Suppressor macrophage (primary cell): Measurements from ENCODE around the gene GNGT2.
A peak's percentile ranks its signal among the peaks of the same experiment; 100 is the strongest.

Experiments used
- DNase-seq, 4 experiments: peaks; one replicate each; pipeline ENCODE4 v3.0.0-alpha.2; 2020 to 2022
- total RNA-seq, 17 experiments: gene quantifications; one replicate each; lab custom pipeline; 2026; ENCODE audit warnings: mixed read lengths in 6 of 17, inconsistent platforms in 3 of 17; lab: John Stamatoyannopoulos, UW

GNGT2 gene
- total RNA-seq, result 2.1 to 8.0 (median 3.7) reads per million in 17 experiments

DNA sequence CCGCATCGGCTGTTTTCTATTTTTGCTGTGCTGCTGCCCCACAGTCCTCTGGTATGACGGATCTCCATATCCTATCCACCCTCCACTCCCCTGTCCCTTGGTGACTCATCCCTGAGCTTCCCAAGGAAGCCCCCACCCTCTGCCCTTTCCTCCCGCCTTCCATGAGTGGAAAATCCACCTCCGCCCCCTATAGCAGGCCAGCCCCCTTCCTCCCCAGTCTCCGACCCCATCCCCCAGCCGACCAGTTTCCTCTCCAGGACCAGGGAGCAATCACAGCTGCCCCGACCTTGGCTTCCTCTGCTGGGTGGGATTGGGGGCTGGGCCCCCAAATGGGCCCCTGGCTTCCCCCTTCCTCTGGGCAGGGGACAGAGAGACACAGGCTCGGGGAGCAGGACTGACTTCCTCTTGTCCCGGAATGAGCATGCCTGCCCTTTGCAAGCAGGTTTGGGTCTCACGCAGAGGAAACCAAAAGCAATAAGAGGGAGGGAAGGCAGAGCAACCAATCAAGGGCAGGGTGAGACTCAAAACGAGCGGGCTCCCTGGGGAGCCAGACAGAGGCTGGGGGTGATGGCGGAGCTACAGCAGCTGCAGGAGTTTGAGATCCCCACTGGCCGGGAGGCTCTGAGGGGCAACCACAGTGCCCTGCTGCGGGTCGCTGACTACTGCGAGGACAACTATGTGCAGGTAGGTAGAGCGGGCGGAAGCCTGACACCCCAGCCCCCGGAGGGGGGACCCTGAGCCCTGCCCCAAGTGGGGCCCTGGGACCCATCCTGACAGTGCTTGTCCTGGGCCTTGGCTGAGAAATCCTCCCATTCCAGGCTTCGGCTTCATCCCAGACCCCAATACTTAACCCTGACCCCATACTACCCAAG is at the start of gene GNGT2, which contains the start of gene ABI3:
Gene GNGT2, minus strand, starts transcription at position 417 of the 872 bp plus-strand sequence. CDS start 3,152 bp downstream, outside the sequence.
Gene ABI3, plus strand, starts transcription at position 550 of the 872 bp plus-strand sequence. Its CDS starts 18 bp downstream, at position 568.
- peak; percentile 72 to 86 (median 80) for DNase-seq

- no peak for DNase-seq
Observed at GRCh38 chr17:49259663-49260010, 49.3 kb upstream of the GNGT2 start.

DNA sequence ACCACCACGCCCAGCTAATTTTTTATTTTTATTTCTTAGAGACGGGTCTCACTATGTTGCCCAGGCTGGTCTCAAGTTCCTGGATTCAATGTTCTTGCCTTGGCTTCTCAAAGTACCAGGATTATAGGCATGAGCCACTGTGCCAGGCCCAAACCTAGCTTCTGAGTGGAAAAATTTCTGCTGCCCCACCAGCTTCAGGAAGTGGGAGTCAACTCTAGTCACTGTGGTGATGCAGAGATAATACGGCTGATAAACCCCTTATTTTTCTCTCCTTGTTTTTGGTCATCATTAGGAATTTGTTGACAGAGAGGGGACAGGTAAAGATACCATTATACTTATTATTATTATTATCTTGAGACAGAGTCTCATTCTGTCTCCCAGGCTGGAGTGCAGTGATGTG is 48.0 kb upstream of the GNGT2 start:
- no peak for DNase-seq

DNA sequence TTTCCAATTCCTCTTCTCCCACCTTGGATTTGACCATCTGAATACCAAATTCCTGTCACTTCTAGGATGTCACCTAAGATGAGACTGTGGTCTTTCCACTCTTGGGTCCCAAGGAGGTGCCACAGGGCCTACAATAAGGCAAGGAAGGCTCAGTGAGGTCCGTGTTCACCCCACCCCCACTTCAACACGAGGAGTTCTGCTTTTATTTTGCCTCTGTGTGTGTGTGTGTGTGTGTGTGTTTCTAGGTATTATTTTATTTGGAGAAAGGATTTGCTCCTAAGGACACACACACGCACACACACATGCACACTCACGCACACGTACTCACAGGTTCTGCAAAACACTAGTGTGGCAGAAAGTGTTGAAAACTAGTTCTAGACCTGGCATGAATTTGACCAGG is 44.8 kb upstream of the GNGT2 start:
- DNase-seq, result peak in 2 of 4 experiments; percentile 42 to 60

GRCh38 chr17:49254066-49254465 is 43.7 kb upstream of the GNGT2 start:
- DNase-seq, result no peak

- peak; percentile 71 to 89 (median 86) for DNase-seq
Observed at GRCh38 chr17:49252148-49252695, 41.8 kb upstream of the GNGT2 start.

DNA sequence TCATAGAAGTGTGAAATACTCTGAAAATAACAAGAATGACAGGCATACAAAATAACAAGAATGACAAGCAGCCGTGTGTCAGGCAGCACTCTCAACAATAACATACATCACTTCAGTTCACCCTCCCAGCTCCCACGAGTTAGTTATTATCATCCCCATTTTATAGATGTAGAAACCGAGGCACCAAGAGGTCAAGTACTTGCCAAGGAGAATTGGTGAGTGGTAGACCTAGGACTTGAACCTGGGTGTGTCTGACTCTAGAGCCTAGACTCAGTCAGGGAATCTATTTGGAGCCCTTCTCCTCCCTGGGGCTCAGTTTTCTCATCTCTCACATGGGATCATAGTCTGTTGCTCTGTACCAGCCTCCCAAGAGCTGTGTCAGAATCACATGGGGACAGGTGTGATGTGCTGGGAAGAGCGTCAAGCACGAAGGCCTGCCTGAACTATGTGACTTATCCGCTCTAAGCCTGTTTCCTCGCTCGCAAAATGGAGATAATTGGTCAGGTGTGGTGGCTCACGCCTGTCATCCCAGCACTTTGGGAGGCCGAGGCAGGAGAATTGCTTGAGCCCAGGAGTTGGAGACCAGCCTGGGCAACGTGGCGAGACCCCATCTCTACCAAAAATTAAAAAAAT is 39.6 kb upstream of the GNGT2 start:
- DNase-seq, result no peak

- no peak for DNase-seq
Observed at GRCh38 chr17:49249292-49249794, 39.0 kb upstream of the GNGT2 start.

GRCh38 chr17:49247944-49248343 is 37.6 kb upstream of the GNGT2 start:
- no peak for DNase-seq

- no peak for DNase-seq
Observed at GRCh38 chr17:49244839-49245238, 34.5 kb upstream of the GNGT2 start.

DNA sequence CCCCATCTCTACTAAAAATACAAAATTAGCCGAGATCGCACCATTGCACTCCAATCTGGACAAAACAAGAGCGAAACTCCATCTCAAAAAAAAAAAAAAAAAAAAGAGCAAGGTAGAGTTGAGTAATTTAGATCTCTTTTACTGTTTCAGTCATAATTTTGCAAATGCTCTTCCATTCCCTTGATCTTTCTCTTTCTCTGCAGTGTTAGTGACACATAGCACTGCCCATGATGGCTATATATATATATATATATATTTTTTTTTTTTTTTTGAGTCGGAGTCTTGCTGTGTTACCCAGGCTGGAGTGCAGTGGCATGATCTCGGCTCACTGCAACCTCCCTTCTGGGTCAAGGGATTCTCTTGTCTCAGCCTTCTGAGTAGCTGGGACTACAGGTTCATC is 32.4 kb upstream of the GNGT2 start:
- no peak for DNase-seq

DNA sequence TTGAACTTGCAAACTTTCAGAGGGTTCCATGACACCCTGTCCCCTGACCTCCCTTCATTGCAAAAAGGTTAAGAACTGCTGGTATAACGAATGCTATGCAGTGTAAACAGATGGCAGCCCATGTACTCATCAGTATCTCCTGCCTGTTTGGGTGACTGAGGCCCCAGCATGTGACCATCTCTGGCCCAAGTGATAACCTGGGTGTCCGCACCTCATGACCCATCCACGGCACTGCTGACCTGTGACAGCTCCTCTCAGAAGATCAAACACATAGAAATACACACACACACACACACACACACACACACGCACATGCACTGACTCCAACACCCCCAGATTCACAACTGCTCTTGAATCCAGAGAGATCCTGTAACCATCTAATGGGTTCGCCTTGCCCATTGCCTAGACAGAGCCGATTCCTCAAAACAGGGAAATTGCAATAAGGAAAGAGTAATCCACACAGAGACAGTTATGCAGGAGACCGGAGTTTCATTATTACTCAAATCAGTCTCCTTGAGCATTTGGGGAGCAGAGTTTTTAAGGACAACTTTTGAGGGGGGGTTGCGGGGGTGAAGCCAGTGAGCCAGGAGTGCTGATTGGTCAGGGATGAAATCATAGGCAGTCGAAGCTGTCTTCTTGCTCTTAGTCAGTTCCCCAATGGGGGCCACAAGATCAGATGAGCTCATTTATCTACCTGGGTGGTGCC is 31.5 kb upstream of the GNGT2 start:
- DNase-seq, result no peak

- DNase-seq, result no peak
Observed at GRCh38 chr17:49241040-49241439, 30.7 kb upstream of the GNGT2 start.

- no peak for DNase-seq
Observed at GRCh38 chr17:49240619-49241018, 30.2 kb upstream of the GNGT2 start.

DNA sequence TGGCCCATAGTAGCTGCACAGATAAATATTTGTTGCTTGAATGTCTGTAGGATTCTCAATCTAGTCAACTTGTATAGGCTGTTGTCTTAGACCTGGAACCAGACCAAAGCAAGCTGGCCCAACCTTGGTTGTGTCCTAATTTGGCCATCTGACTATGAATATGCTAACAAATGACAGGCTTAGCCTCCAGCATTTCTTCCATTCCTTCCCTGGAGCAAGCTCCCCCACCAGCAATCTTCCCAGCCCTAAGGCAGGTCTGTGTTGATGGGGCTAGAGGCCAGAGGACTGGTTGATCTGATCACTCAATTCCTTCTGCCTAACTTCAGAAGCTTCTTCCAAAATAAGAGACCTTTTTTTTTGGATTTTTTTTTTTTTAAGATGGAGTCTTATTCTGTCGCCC is 29.6 kb upstream of the GNGT2 start:
- no peak for DNase-seq

DNA sequence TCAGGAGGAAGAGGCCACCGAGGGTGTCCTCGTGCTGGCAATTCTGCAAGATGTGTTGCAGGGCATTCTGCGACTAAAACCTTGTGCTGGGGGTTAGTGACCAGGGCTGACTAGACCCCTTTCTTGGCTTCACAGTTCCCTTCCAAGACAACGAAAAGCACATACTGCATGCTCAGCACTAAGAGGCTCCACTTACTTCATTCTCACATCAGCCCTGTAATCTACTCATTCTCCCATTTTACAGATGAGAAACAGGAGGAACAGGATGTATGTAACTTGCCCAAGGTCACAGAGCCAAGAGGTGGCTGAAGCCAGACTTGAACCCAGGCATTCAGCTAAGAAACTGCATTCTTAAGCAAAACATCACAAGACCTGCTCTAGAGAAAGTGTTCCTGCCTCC is 25.5 kb upstream of the GNGT2 start:
- DNase-seq, result no peak

DNA sequence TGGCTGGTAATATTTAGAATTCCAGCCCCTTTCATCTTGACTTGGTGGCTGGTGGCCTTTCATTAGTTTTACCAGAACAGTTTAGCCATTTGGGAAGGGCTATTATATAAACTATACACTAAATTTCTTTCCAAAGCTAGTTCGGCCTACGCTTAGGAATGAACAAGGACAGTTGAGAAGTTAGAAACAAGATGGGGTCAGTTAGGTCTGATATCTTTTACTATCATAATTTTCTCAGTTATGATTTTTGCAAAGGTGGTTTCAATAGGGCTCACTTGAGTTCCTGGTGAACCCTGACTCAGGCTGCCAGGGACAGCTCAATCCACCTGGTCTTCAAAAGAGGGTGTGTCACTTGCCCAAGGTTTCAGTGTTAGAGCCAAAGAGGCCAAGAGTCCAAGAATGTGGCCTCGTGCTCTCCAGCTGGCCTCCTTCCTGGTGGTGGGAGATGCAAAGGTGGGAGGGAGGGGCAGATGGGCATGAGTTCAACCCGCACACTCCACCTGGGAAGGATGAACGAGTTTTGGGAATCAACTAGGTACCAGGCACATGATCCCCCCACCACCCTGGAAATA is 24.2 kb upstream of the GNGT2 start:
- DNase-seq, result no peak

- DNase-seq, result no peak
Observed at GRCh38 chr17:49231563-49231894, 21.2 kb upstream of the GNGT2 start.

DNA sequence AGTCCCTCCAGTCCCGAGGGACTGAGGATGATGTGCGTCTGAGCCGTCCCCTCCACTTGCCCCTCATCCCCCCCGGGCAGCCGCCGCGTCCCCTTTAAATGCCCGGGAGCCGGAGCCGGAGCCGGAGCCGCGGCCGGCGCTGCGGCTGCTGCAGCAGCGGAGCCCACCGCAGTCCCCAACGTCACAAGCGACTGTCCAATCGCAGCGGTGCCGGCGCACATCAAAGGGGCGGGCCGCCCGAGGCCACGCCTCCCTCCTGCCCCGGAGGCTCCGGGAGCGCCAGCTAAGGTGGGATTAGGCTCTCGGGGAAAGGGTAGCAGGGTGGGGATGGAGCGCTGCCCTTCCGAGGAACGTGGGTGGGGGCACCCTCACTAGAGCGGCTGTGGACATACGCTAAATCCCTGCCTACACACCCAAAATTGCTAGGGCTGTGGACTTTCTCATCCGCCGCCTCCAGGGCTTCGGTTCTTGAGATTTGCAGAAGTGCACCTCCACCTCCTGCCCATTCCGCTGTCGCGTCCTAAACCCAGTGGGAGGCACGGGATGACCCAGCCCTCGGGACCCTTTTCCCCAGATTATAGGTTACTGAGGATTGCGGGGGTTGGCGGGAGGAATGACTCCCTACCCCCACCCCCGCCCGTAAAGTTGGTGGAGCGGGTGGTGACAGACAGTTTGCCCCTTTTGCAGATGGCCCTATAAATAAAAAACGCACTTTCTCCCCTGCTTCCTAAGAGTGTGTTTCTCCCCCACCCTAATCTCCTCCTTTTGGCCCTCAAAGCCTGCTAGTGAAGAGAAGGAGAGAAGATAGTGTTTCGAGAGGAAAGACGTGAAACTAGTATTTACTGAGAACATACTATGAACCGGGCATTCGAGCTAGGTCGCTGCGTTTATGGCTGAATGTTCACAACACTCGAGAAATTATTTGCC is 20.5 kb upstream of the GNGT2 start, which contains the start of gene PHOSPHO1:
Gene PHOSPHO1, minus strand, starts transcription at position 152 of the 927 bp plus-strand sequence. CDS start 4,096 bp downstream, outside the sequence.
- peak; percentile 86 to 94 (median 90) for DNase-seq

DNA sequence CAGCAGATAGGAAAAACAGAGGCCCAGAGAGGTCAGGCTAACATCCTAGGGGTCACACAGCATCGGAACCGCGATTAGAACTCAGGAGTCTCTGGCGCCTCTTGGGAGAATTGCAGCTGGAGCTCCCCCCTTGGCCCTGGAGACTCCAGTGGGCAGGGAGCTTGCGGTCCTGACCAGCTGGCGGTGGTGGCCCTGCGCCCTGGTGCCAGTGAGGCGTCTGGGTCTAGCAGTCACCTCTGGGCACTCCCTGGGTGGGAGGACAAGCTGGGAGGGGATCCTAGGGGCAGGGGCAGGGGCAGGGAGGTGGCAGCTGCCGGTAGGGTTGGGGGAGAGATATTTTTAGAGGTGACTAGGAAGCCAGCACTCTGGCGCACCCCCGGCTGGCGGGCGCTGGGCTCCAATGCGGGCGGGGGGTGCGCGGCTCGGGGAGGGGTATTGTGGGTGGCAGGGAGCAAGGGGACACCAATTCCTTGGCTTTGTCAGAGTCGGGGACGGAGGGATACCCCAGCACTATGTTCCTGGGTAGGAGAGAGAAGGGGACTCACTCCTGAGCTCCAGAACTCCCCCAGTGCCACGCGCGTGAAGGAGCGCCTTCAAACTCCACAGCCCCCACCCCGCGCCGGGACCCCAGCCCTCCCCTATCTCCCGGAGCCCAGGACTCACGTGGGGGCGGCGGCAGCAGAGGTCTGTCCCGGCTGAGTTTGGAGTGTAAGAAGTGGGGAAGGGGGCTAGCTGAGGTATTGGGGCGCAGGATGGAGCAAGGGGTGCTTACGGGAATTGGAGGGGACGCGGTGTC is 19.6 kb upstream of the GNGT2 start:
- peak in 1 of 4 experiments; percentile 46 for DNase-seq
